GM20431 (cell line): ENCODE measurements around the gene RNF187.

ENCODE experiments used
- in situ Hi-C: fragments of 300-500 bp; cut with MseI, MboI; formaldehyde crosslinking; loops from one replicate; pipeline ENCODE4 v1.15.0; 2020; ENCODE audit warnings: low sequenced_read_pairs; ENCODE audit not compliant: unreplicated experiment

Gene RNF187

DNA sequence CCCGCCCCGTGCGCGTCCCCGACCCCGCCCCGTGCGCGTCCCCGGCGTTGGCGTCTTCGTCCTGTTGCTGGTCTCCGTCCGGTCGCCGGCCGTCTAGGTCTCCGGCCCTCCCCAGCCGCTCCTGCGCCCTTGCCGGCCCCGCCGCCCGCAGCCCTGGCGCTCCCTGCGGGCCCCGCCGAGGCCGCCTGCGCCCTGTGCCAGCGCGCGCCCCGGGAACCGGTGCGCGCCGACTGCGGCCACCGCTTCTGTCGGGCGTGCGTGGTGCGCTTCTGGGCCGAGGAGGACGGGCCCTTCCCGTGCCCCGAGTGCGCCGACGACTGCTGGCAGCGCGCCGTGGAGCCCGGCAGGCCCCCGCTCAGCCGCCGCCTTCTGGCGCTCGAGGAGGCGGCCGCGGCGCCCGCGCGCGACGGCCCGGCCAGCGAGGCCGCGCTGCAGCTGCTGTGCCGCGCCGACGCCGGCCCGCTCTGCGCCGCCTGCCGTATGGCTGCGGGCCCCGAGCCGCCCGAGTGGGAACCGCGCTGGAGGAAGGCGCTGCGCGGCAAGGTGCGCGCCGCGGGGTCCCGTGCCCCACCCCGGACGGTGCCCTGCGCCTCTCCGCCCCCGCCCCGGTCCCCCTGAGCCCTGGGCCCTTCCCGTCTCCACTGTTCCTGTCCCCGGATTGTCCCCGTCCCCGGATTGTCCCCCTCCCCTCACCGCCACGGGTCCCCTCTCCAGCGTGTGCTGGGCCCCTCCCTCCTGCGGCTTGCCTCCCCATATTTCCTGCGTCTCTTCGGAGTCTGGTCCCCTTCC, at the start of gene RNF187:
Gene RNF187, plus strand, starts transcription at position 47 of the 789 bp plus-strand sequence.
- in situ Hi-C loops, result no loop called here

DNA sequence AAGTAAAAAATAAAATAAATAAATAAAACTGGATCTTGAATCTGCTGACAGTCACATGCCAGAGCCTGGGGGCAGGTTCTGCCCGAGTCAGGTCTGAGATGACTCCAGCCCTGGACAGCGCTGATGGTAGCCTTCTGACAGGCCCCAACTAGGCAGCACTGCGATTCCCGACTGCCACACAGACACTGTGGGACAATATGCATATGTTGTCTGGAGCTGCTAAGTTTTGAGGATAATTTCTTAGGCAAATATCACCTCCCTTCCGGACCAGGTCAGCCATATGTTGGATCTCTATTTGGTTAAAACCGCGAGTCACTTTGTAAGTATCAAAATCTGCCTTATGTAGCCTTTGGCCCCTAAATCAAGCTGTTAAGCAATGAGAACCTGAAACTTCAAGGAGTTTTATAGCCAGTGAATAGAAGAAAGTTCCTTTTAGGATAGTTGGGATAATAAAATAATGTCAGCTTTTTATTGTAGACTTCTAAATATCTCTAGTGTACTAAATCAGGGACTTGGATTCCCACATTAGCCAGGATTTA, 49.7 kb upstream of the RNF187 start:
- in situ Hi-C loops, result no loop called here

DNA sequence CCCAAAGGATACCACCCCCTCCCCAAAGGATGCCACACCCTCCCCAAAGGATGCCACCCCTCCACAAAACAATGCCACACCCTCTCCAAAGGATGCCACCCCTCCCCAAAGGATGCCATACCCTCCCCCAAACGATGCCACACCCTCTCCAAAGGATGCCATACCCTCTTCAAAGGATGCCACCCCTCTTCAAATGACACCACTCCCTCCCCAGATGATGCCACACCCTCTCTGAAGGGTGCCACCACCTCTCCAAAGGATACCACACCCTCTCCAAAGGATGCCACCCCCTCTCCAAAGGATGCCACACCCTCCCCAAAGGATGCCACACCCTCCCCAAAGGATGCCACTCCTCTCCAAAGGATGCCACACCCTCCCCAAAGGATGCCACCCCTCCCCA, 48.9 kb upstream of the RNF187 start:
- in situ Hi-C loops, result no loop called here

DNA sequence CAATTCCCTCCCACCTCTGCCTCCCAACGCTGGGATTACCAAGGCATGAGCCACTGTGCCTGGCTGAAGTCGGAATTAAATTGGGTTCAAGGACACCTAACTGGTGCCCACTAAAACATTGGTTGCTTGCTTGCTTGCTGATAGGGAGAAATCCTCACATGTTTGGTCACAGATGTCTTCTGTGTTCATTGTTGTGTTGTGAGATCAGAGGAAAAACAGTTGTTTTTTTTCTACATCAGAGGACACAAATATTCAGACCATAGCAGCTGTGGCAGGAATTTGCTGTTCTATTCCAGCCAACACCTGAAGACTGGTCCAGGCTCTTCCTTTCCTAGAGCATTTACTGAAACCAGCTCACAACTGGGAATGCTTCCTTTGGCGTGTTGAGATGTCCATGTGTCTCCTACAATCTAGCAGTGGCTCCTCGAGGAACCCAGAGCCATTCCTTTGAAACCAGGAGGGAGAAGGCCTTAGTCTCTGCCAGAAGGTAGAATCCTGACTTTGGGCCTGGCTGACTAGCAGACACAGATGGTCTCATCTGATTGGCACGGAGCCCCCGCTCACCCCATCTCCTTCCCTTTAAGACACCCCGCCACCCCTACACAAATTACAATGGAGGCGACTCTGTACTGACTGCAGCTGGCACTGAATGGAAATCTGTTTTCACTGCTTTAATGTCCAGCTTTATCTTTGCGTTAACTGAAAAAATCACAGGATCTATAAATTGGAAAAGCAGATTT, 46.3 kb upstream of the RNF187 start:
- in situ Hi-C loops, result no loop called here

DNA sequence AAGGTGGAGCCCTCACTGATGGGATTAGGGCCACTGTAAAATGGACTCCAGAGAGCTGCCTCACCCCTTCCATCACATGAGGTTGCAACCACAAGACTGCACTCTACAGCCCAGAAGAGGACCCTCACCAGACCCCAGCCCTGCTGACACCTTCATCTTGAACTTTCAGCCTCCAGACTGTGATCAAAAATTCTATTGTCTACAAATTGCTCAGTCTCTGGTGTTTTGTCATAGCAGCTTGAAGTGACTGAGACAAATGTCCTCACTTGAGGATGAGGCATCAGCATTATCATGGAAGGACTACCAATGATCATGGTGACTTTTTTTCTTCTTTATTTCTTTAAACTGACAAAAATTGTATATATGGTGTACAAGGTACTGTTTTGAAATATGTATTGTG, 43.8 kb upstream of the RNF187 start:
- in situ Hi-C loops, result no loop called here

DNA sequence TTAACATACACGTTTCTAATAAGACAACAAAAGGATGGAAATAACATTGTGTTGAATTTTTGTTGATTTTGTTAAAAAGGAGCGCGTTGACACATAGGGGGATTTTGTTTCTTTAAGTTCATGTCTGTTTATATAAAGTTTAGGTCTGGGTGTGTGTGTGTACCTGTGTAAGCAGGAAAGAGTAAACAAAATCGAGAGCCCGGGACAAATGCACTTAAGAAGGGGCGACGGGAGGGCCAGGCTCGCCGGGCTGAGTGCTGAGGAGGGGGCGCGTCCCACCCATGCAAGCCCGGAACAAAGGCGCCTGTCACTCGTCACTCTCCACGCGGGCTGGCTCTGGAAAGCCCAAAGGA, 41.7 kb upstream of the RNF187 start:
- in situ Hi-C loops, result no loop called here

DNA sequence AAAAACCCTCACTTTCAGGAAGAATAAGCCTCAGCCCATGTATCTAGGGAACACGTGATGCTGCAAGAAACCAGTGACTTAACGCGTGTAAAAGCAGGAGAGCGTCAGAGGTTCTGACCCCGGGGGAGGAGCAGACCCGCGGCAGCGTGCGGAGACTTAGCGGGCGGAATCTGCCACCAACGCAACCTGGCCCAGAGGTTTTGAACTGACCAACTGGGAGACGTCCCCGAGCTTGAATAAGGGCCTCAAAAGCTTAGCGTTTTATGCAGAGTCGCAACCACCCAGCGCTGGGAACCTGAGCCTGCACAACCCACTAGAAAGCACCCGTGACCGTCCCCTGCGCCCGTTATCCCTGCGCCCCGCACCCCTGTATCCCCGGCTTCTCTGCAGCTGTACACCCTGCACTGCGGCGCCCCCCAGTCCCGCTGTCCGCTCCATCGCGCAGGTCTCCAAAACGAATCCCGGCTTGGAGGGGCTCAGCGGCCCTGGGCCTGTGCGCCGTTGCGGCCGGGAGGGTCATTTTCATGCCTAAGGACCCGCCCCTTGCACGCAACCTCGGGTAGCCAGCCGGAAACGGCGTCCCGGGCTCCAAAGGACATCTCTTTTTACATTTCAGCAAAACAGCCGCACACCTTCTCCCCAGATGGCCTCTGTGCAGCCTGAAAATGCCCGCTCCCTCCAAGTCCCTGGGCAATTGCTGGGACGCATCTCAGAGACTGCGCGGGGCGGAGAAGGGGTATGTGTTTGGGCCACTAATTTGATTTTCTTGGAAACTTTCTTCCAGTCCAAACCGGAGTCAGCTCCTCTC, 41.1 kb upstream of the RNF187 start:
- in situ Hi-C loops, result no loop called here

DNA sequence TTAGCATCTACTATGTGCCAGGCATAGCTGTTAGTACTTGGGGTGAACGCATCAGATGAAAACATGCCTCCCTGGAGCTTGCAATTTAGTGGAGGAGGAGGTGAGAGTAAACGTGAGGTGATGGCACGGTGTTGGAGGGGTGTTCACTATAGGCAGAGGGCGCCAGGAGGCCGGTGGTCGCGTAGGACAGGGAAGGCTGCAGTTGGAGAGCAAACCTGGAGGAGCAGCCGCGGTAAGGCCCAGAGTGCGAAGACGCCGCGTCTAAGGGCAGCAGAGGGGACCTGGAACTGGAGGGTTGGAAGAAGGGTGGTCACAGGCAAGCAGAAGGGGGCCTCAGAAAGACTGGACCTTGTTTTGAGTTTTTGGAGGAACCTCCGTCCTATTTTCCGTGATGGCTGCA, 40.3 kb upstream of the RNF187 start:
- in situ Hi-C loops, result no loop called here

DNA sequence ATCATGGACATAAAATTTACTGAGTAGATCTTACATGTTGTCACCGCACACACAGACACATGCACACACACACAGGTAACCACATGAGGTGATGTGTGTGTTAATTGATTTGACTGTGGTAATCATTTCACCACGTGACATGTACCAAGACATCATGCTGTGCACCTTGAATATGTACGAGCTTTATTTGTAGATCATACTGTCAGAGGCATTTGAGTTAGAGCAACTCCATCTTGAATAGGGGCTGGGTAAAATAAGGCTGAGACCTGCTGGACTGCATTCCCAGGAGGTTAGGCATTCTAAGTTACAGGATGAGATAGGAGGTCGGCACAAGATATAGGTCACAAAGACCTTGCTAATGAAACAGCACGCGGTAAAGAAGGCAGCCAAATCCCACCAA, 38.8 kb upstream of the RNF187 start:
- in situ Hi-C loops, result no loop called here

DNA sequence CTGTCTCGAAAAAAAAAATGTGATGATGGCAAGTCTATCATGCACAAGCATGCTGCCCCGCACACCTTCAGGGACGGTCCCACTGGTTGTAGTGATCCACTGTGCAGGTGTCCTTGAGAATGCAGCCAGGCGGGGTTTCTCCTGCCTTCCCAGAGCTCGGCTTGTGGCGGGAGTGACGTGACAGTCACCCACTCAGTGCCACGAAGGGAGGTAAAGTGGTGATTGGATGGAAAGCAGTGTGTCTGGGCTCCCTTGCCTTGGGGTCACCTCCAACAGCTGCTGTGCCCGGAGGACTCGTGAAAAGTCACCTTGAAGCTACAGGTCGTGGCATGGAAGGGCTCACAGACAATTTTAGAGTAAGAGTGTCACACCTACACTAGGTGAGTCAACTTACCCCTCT, 37.0 kb upstream of the RNF187 start:
- in situ Hi-C loops, result no loop called here

DNA sequence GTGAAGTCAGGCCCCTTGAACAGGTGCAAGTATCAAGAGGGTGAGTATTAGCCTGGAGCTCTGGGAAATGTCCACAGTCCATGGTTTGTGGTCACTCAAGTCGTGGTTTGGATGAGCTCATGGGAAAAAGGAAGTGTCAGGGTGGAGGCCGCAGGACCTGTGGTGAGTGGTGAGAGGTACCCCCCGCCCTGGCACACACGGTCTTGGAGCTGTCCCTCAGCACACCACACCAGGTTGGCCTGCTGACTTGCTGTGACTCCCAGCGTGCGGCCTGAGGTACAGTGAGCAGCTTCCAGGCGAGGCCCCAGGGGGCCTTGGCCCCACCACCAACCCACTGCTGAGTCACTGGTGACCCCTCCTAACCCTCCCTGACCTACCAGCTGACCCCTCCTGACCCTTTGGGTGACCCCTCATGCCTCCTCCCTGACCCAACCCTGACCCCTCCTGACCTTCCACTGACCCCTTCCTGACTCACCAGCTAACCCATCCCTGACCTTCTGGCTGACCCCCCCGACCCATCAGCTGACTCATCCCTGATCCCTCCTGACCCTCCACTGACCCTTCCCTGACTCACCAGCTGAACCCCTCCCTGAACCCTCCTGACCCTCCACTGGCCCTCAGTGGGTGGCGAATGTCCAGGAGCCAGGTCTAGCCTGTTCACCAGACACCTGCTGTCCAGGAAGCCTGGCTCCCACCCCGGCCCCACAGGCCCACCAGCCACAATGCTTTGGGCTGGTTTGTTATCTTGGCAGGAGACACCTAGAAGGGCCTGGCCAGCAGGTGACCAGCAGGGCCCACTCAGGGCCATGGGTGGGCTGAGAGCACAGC, 34.8 kb upstream of the RNF187 start:
- in situ Hi-C loops, result no loop called here

DNA sequence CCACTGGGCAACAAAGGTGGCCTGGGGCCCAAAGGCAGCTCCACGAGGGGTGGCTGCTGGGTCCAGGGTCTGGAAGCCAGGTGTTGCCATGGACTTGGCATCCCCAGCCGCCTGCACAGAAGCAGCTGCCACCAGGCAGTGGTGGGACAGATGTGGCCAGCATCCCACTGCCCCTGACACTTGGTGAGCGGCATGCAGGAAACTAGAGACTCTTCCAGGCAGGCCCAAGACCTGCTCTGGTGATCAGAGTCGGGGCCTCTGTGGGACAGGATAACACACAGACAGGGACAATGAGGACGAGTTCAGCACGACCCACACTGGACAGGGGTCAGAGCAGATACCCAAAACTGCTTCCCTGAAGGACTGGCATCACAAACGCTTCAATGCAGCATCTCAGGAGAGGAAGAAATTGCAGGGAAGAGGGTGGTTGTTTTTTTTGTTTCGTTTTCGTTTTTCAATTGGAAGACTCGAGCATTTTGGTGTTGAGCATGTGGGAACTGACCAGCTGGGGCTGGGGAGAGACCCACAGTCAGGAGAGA, 34.1 kb upstream of the RNF187 start:
- in situ Hi-C loops, result no loop called here

DNA sequence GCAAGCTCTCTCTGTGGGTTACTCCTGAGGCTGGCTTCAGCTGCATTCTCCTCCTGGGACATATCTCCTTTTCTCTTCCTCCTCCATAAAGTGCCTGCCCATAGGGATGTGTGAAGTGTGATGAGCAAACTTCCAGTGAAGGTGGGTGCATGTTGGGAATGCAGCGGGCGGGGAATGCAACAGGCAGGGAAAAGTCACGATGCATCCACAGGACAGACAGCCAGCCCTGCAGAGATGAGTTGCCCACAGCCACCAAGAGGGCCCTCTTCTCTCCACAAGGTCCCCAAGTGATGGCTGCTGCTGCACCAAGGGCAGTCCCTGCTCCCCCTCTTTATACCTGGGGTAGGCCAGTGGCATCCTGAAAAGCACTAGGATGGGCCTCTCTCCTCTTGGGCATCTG, 33.6 kb upstream of the RNF187 start:
- in situ Hi-C loops, result no loop called here

DNA sequence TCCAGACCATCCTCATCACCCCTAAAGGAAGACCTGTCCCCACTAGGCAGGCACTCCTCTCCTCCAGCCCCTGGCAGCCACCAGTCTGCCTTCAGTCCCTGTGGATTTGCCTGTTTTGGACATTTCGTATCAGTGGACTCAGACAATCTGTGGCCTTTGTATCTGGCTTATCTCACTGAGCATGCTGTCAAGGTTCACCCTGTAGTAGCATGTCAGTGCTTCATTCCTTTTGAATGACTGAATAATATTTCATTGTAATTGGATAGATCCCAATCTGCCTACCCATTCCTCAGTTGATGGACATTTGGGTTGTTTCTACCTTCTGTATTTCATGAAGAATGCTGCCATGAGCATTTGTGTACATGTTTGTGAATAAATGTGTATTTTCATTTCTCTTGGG, 32.9 kb upstream of the RNF187 start:
- in situ Hi-C loops, result no loop called here

DNA sequence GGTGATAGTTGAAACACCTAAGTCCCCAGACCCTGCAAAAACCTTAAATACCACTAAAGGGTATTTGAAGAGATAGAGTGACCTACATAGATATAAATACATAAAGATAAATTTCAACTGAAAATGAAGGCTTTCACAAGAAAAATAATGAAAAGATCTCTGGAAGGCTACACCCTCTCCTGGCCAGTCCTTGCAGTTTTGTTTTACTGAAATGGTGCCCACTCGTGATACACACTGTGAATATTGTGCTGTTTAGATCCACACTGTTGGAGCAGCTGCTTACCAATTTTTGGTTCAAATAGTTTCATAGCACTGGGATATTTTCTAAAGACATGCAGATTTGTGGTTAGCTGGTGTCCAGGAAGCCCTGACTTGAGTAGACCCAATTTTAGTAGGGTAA, 31.5 kb upstream of the RNF187 start:
- in situ Hi-C loops, result no loop called here

DNA sequence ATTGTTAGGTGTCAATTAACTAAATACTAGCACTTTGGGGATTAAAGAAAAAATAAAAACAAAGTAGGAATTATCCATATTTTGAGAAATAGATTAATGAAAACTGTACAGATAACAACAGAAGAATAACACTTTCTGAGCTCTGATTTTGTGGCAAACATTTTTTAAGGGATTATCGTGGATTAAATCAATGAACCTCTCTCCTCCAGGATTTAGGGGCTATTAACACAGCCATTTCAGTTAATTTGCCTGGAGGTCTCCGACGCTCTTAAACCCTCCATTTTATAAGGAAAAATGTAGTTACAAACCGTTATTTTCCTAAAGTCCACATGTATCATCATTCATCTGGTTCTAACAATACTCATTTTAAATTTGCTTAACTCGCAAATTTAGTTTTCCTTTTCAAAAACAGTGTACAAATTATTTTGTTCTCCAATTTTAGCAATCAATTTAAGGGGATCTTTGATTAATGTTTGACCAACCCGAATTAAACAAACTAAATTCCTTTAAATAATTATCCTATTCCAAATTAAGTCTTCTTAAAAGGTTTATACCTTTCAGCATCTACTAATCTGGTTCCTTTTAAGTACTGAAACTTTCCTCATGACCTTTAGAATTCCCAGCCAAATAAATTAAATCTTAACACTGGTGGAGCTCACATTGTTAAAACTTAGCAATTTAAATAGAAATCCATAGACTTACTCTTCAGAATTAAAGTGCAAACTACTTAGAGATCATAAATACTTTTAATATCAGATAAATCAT, 30.7 kb upstream of the RNF187 start:
- in situ Hi-C loops, result no loop called here

DNA sequence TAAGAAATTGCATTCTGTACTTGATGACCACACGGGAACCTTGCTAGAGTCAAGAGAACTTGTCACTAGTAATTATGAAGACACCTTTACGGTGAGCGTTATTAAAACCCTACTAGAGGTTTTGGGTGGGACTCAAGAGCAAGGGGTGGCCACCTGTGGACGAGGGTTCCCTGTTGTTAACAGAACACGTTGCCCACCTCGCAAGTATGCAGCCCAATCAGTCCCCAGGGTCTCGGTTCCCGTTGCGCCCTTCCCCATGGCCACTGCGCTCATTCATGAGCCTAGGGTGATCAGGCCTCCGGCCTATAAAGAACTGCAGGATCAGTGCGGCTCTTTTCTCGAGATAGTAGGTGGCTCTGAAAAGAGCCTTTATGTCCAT, 30.2 kb upstream of the RNF187 start:
- in situ Hi-C loops, result no loop called here

DNA sequence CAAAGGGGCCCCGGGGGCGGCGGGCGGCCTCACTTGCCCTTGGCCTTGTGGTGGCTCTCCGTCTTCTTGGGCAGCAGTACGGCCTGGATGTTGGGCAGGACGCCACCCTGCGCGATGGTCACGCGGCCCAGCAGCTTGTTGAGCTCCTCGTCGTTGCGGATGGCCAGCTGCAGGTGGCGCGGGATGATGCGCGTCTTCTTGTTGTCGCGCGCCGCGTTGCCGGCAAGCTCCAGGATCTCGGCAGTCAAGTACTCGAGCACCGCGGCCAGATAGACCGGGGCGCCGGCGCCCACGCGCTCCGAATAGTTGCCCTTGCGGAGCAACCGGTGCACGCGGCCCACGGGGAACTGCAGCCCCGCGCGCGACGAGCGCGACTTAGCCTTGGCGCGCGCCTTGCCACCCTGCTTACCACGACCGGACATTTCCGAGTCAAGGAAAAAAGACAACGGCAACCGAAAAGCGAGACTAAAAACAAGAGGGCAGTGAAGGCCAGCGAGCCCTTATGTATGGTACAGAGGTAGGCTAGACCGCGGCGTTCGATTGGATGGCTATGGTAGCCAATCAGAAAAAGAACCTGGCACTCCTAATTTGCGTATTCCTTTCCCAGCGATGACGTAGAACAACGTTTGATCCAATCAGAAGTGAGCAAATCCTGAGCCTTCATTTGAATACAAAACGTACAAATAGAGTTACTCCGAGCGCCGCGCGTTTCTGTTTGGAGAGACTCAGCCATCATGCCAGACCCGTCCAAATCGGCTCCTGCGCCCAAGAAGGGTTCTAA, 29.6 kb upstream of the RNF187 start:
- in situ Hi-C loops, result no loop called here
